HG03521 (cell line): ENCODE data around the gene SLX9.

Source experiments
- ATAC-seq: cut with Tn5 transposase; IDR thresholded peaks from one replicate; pipeline ENCODE4 v1.9.1; 2021; ENCODE audit warnings: mild to moderate bottlenecking, moderate library complexity; ENCODE audit not compliant: unreplicated experiment

Gene SLX9

DNA sequence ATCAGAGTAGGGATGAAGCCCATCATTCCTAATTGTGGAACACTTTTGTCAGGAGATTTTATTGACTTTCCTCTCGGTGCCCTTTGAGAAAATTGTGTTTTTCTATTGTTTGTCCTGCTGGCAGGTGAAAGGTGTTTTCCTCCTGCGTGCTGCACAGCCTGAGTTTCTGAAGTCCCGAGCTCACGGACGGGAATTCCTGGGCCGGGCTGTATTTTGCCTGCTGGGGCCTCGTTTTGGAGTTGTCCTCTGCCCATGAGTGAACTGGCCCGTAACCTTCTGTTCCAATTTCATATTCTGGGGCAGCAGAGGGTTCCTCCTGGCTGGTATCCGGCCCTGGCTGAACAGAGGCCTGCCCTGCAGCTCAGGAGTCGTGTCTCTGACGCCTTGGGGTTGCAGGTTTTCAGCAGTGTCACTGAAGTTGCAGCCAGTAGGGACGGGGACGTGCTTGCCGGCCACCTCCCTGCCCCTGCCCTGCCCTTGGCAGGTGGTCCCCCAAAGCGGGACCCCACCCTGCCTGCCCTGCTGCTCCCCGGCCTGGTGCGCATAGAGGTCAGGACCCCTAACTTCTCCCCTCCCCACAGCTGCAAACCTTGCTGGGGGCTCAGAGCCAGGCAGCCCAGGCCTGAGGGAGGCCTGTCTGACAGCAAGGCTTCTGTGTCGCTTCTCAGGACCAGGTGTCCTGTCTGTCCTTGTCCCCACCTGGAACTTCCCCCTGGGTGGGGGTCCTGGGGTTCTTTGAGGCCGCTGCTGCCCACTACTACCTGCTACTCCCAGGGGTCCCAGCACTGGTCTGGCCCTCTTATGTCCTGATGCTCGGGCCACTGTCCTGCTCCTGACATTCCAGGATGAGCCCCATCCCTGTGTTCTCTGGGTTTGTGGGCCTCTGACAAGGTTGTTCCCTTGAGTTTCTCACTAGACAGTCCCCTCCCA is 49.0 kb downstream of the SLX9 start:
- ATAC-seq: no peak

DNA sequence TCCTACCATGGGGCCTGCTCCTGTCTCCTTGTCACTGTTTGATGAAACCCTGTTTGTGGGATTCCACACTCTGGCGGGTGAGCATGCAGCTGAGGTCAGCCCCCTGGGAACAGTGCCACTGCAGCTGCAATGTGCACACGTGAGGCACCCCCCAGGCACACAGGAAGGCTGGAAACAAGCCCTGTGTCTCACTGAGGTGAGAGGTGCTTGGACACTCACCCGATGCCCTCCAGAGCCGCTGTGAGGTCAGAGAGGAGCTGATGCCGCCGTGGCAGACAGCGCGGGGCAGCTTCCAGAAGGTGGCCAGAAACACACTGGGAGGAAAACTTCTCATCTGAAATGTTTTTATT is 49.7 kb downstream of the SLX9 start:
- ATAC-seq: no peak

DNA sequence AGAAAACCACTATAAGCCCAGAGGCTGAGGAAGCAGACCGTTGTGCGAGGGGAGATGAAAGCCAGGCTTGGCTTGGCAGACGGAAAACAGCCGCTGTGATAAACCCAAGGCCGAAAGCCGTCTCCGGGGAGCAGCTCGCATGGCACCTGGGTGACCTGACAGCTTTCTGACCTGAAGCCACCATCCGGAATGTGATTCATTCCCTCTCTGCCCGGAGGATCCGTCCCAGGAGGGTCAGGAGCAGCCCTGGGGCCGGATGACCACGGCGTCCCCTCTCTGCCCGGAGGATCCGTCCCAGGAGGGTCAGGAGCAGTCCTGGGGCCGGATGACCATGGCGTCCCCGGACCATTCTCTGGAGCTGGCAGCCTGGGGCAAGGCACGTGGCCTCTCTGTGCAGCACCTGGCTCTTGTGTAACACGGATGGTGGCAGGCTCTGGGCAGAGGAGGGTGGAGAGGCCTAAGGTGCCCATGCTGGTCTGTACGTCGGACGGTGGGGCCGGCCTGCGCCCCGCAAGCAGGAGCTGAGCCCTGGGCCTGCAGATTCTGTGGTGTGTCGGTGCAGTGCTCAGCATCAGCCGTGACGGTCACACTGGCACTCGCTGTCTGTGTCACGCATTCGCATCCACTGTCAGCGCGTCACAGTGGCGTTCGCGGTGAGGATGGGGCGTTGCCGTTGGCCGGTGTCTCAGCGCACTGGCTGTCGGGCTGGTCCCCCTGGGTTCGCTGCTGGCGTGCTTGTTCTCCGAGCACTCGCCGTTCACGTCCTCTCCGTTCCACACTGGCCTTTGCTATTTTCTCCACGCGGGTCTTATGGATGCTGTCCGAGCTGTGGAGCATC is 50.3 kb downstream of the SLX9 start:
- no peak for ATAC-seq

DNA sequence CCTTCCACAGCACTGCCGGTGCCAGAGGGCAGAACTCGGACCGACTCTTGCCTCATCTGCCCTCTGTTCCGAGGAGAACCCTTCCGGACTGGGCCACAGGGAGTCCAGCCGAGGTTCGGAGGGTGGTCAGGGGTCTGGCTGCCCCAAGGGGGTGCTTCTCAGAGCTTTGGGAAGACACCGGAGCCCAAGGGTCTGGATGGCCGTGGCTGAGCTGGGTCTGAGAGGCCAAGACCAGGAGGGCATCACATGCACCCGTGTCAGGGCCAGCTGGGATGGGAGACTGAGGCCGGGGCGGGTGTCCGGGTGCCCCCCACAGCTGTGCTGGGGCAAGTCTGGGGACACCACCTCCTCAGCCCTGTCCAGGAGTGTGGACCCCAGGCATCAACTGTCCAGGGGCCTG is 51.1 kb downstream of the SLX9 start:
- ATAC-seq: no peak

DNA sequence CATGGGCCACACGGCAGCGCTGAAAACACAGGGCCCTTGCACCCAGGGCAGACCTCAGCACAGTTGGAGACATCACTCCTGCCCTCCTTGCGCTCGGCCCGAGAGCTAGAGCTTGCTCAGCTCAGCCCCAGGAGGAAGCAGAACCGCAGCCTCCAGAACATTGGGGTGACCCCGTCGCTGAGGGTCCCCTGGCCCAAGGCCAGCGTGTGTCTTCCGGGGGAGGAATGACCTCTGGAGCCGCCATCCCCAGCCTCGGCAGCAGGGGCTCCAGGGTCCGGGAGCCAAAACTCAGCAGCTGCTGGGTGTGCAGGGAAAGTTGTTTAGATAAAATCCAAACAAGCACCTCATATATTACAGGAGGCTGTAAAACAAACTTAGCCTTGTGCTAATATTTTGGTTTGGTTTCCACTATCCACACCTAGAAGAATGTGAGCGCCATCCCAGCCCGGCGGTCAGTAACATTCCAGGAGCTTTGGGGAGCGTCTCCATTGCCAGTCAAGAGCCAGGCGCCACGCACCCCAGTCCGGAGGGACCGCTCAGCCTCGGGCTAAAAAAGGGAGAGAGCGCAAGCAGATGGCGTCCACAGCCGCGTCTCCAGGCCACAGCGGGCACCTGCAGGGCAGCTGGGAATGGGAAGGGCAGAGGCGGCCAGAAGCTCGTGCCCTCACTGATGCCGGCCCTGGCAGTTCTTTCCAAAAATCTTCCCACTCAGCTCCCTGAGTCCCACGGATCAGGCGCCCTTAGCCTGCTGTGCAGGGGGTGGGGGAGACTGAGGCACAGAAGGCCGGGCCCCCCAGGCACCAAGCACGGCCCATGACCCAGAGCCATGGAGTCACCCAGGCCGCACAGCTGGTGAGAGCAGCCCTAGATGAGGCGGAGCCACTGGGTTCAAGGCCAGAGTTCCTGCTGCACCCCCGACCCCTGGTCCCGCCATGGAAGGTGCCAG is 52.0 kb downstream of the SLX9 start:
- no peak for ATAC-seq

DNA sequence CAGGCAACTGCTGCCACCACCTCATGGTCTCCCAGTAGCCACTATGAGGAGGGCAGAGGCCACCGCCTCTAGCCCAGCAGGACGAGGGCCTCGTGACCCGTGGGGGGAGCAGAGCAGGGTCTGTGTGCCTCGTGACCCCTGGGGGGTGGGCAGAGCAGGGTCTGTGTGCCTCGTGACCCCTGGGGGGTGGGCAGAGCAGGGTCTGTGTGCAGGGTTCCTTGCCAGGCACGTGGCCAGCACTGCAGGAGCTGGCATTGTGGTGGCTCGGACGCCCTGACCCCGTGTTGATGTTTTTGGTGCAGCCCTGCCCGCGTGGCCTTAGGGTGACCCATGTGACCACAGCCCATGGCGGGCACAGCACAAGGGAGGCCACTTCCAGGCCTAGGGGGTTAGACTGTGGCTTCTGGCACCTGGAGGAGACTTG is 52.8 kb downstream of the SLX9 start:
- no peak for ATAC-seq

DNA sequence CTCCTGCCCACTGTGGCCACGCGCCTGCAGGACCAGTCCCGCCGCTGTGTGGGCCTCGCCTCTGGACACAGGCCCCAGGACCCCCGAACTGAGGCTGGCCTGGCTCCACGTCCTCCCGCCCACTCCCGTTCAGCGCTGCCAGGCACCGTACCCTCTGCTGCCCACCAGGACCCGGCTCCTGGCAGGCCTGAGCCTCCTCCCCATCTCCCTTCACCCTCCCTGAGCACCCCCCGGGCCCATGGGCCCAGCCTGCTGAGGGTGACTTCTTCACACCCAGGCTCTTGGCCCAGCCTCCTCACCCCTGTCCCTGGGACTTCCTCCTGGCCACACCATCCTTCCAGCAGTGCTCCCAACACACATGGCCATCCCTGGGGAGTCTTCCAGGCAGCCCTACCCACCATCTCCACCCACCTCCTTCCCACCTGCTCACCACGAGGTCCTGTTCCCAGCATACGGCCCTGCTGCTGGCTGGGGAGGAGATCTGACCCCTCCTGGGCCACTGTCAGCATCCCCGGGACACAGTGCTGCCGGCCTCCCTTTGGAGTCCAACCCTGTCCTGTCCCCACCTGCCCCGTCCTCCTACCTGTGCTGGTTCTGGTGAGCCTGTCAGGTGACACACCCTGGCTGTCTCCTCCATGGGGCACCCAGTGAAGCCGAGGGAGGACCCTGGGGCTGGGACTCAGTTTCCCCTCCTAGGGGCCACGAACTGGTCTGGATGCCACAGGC is 53.7 kb downstream of the SLX9 start:
- no peak for ATAC-seq

DNA sequence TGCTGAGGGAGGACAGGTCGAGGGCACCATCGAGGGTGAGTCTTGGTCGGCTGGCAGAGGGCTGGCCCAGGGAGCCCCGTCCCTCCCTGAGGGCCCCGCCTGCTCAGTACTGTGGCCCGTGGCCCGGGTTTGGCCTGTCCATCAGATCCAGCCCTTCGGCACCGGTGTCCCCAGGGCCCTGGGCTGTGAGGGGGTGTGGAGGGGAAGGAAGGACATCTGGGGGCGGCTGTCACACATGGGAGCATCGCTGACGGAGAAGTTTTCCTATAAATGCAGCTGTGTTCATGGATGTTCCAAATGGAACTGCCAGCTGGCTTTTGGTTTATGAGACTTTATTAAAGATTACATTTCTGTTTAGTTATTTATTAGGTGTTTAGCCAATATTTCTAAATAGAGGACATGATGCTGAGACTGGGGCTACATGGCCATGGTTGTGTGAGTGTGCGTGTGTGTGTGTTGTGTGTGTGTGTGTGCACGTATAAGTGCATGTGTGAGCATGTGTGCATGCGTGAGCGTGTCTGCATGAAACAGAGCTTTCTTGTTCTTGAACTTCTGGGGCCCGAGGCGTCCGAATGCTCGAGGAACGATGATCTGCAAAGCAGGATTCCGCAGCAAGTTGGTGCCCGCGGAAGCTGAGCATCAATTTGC is 54.3 kb downstream of the SLX9 start:
- no peak for ATAC-seq

DNA sequence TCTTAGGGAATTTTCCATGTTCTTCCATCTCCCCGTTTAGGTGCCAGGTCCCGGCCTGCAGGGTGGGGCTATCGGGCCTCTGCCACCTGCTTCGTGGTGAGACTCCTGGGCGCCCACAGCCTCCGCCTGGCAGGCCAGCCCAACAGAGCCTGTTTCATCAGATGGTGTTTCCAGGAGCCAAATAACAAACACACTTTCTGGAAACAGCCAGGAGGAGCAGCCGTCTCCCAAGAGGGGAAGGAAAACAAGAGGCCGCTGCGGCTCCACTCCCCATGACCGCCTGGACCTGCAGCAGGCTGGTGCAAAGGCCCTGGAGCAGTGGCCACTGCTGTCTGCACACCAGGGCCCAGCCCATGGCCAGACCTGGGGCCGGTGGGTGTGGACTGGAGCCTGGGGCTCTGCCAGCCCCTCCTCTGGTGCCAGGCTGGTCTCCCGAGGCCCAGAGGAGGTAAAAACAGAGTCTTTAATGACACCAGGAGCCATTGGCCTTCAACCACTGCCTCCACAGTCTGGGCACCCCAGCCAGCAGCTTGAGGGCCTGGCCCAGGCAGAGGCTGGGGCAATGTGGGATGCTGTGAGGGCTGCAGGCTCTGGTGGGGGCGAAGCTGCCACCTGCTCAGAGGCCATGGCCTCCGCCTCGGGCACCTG is 55.0 kb downstream of the SLX9 start:
- ATAC-seq: no peak

DNA sequence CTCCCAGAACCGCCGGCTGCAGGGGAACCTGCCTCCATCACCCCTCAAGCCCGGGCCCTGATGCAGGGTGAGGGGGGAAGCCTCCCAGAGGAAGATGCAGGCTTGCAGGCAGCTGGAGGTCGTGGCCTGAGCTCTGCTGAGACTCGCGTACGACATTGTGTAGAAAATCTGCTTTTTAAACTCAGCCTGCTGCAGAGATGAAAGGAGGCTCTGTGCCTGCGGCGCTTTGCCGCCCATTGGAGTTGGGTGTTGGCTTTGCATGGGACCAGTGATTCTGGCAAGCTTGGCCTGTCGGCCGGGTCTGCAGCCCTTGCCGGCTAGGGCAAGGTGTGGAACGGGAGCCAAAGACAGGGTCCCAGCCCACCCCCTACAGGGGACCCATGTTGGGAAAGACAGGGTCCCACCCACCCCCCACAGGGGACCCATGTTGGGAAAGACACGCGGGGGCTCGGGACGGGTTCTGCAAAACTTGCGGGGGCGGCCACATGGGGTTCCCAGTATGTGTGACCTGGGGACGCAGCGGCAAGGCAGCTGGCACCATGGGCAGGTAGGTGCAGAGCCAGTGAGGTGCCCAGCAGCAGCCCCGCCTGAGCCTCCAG is 55.6 kb downstream of the SLX9 start:
- ATAC-seq: no peak

DNA sequence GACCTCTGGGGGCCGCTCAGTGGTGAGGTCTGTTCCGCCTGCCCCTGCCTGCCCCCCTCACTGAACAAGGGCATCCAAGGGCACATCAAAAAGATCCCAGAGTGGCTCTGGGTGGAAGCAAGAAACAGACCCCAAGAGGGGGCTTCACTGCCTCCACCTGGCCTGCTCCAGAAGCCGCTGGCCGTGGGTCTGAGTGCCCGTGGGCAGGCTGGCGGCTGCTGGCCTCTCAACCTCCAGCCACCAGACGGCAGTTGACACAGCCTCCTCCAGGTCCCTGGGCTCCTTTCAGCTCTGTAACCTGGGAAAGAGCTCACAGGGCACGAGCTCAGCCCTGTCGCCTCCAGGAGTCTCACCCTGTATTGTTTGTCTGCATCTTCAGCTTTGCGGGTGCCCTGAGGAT is 56.3 kb downstream of the SLX9 start:
- no peak for ATAC-seq

DNA sequence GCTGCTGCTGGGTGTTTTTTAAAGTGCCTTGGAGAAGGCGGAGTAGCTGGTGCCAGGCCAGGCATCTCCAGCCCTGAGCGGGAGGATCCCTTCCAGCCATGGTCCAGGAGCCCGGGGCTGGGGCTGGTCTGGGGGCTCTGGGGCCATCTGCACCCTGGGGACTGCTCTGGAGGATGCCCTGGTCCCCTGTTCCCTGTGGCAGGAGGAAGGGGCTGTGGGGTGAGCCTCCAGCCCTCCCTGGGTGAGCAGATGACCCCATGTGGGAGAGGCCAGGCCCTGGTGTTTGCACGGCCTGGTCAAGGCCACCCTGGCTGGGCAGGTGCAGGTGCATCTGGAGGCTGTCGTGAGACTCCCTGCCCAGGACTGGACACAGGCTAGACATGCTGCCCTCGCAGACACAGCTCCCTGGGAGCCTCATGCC is 56.7 kb downstream of the SLX9 start:
- no peak for ATAC-seq

DNA sequence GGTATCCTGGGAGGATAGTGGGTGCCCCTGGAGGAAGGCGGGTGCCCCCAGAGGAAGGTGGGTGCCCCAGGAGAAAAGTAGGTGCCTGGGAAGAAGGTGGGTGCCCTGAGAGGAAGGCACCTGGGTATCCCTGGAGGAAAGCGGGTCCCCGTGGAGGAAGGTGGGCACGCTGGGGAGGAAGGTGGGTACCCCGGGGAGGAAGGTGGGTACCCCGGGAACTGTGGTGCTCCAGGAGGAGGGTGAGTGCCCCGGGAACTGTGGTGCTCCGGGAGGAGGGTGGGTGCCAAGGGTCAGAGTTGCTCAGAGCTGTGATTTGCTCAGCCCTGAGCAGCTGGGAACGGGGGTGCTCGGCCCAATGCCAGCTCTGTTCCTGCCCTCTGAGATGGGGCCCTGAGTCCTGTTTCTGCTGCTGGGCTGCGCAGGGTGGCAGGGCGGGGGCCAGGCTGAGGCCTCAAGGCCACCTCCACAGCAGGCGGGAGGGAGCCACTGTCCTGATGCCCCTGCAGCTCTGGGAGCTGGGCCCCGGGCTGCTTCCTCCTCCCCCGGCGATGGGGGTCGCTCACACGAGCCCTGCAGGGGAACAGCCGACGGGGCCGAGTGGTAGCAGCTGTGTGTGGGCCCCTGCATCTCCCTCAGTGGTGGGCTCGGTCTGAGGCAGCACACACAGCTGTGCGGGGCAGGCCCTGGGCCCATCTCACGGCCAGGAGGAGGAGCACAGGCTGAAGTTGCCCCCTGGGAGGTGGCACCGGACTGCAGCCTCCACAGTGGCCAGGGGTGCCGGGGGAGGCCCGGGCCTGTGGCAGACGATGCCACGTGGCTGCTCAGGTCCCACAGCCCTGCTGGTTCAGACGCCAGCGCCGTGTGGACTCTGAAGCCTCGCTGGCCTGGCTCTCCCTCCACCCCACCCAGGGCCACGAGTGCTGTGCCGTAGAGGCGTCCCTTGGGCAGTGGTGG is 57.4 kb downstream of the SLX9 start:
- no peak for ATAC-seq

DNA sequence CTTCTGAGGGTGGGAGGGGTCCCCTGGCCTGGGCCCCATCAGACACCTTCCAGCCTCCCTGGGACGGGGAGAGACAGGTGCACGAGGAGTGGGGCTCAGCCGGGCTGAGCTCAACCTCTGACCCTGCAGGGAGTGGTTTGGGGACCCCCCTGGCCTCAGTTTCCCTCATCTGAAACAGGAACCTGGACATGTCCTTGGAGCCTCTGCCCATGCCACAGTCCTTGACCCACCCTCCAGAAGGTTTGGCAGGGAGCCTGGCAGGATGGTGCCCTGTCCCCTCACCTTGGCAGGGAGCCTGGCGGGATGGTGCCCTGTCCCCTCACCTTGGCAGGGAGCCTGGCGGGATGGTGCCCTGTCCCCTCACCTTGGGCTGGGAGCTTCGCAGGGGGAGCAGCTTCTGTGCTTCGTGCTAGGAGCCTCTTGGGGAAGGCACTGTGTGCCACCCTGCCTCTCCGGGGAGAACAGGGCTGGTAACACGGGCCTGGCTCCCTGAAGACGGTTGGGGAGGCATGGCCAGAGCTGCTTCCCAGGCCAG is 58.3 kb downstream of the SLX9 start:
- no peak for ATAC-seq

DNA sequence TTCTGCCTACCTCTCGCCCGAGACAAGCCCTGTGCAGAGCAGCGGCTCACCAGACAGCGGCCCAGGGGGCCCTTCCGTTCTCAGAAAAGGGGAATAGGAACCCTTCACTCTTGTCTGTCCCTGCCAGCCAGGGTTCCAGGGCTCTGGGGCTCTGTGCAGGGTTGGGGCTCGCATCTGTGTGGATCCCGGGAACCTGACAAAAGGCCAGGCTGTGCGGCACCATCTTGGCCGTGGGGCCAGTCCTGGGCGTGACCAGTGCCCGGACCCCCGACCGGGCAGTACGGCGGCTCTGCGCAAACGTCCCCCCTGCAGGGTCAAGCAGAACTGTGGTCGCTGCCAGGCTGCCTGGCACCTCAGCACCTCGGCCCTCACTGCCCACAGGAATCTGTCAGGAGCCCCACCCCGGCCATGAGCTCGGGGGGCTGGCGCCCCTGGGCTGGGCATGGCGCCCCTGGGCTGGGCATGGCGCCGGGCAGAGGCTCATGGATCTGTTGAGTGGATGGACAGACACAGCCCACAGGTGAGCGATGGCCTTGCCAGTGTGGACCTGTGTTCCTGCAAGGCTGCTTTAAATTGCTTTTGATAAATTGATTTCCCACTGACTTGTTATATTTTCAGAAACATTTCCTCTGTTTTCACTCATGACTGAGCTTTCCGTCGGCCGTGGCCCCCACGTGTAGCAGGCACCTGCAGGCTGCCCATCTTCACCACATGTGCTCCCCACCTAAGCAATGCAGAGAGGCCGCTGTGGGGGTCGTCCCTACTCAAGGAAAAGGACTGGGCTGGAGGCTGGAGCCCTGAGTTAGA is 59.0 kb downstream of the SLX9 start:
- ATAC-seq: no peak

DNA sequence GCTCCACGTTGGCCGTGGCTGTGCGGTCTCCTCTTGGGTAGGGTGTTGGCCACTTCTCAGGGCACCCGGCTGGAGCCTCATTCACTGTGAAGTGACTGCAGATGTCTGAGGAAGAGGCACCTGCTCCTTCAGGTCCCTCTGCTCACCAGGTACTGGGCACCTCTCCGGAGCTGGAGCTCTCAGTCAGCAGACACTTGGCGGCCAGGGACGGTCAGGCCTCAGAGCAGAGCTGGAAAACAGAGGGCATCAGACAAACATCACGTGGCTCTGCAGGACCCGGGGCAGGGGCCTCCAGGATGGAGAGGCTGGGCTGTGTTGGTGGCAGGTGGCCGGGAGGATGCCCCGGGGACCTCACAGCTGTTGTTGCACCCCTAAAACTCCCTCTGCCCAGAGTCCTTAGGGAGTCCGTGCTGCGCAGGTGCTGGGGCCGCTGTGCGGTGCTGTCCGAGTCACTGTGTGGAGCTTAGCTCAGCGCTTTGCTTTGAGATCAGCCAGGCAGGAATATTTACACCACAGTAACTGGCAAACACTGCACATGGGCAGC is 59.7 kb downstream of the SLX9 start:
- no peak for ATAC-seq
